PC-9 (cell line): ENCODE data around the gene NT5M. TPM values are rescaled to one million over a fixed set of nuclear protein-coding genes. Genes with fewer than 3 reads are reported as not detected.

ENCODE experiments used
- BruUV-seq: library from RNA; stranded (reverse); fragments of 400-500 nt; replicated peaks from 2 replicates; lab custom pipeline; 2021; lab: Mats Ljungman, UMichigan
- CTCF ChIA-PET: fragments of 300-600 bp; sonication (Branson Sonifier 250); formaldehyde crosslinking; loops from one replicate; lab custom pipeline; 2022; ENCODE audit warnings: antibody characterized with exemption; lab: Charles Lee
- POLR2A ChIA-PET: fragments of 300-600 bp; sonication (Branson Sonifier 250); formaldehyde crosslinking; loops from one replicate; lab custom pipeline; 2022; ENCODE audit warnings: antibody characterized with exemption; ENCODE audit not compliant: unreplicated experiment; lab: Charles Lee
- DNase-seq, 2 experiments: peaks; one replicate each; pipeline versions ENCODE4 v3.0.0 to v3.0.0-alpha.2; 2015 to 2022; ENCODE audit warnings: mixed read lengths in 1 of 2
- H2AFZ ChIP-seq: fragments of 200-600 bp; sonication (generic); 2 replicates; pipeline ENCODE4 v1.8.1; 2017; ENCODE audit warnings: antibody characterized with exemption
- H3F3A ChIP-seq: fragments of 200-600 bp; sonication (generic); 2 replicates; pipeline ENCODE4 v1.8.1; 2017; ENCODE audit warnings: antibody characterized with exemption, mild to moderate bottlenecking, low read depth; ENCODE audit not compliant: insufficient read depth
- H3K27ac ChIP-seq: fragments of 200-600 bp; sonication (generic); 2 replicates; pipeline ENCODE4 v1.6.1; 2016; ENCODE audit warnings: mixed run types
- H3K27me3 ChIP-seq: fragments of 200-600 bp; sonication (generic); 2 replicates; pipeline ENCODE4 v1.6.1; 2016; ENCODE audit warnings: low read depth, mixed run types; ENCODE audit not compliant: insufficient read depth
- H3K36me3 ChIP-seq: fragments of 200-600 bp; sonication (generic); 2 replicates; pipeline ENCODE4 v1.6.1; 2016; ENCODE audit warnings: low read depth, mixed run types
- H3K4me1 ChIP-seq: fragments of 200-600 bp; sonication (generic); replicated peaks from 2 replicates; pipeline ENCODE4 v1.6.1; 2016; ENCODE audit warnings: mixed run types; ENCODE audit not compliant: insufficient read depth
- H3K4me2 ChIP-seq: fragments of 200-600 bp; sonication (generic); 2 replicates; pipeline ENCODE4 v1.6.1; 2017; ENCODE audit warnings: mixed run types
- H3K4me3 ChIP-seq: fragments of 200-600 bp; sonication (generic); 2 replicates; pipeline ENCODE4 v1.6.1; 2016; ENCODE audit warnings: mixed run types
- H3K79me2 ChIP-seq: fragments of 200-600 bp; sonication (generic); 2 replicates; pipeline ENCODE4 v1.6.1; 2017; ENCODE audit warnings: low read depth, mixed run types
- H3K9me2 ChIP-seq: fragments of 200-600 bp; sonication (generic); 2 replicates; pipeline ENCODE4 v1.8.1; 2017; ENCODE audit warnings: mild to moderate bottlenecking; ENCODE audit not compliant: insufficient read depth
- H3K9me3 ChIP-seq: fragments of 200-600 bp; sonication (generic); 2 replicates; pipeline ENCODE4 v1.8.1; 2016; ENCODE audit warnings: low read depth; ENCODE audit not compliant: insufficient read depth
- H4K20me1 ChIP-seq: fragments of 200-600 bp; sonication (generic); 2 replicates; pipeline ENCODE4 v1.8.1; 2017; ENCODE audit not compliant: insufficient read depth
- EZH2 ChIP-seq: fragments of 200-600 bp; sonication (generic); IDR thresholded peaks from 2 replicates; pipeline ENCODE4 v1.8.0; 2017; ENCODE audit warnings: antibody characterized with exemption, low read depth
- intact Hi-C: fragments of 100-400 bp; cut with micrococcal nuclease; formaldehyde crosslinking; loops from one replicate; pipeline ENCODE4 v1.10.0; 2022; ENCODE audit not compliant: unreplicated experiment
- total RNA-seq: library from RNA; stranded (reverse); gene quantifications from 2 replicates; pipeline ENCODE4 v1.2.3, GENCODE V29; 2021
- TF ChIP-seq, protein P1 (sequence below): fragments of 200-600 bp; sonication (generic); conservative IDR thresholded peaks from 2 replicates; pipeline ENCODE4 v1.6.1; 2017; ENCODE audit warnings: mixed run types, antibody characterized with exemption, mild to moderate bottlenecking, moderate library complexity

NT5M gene
- total RNA-seq, 1 experiment from 2014 or later = 6.2 TPM

DNA sequence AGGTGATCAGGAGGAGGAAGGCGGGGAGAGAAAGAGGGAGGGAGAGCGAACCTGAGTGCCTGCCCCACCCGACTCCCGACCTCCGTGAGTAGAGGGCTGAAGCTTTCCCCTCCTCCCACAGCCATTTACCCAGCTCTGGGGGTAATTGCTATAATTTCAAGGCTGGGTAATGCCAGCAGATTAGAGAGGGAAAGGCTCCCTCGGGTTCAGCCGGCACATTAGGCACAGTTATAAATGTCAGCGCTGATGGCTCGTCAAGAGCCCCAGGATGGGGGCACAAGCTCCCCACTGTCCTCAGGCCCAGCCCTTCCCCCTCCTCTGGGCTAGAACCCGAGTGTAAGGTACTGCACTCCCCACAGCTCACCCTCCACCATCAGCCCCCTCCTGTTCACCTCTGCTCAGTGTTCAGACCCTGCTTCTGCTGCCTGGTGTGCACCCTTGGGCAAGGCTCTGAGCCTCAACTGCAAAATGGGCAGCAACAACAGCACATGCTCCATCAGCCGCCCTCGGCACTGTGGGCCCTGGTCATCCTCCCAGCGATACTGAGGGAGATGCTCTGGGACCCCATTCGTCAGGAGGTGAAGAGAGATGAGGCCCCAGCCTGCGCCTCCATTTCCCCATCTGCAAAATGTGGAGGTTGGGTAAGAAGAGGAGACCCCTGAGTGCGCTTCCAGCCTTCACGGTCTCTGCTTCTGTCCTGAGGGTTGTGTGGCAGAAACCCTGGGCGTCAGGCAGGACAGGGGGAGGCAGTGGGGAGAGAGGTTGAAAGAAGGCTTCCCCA is 77.2 kb downstream of the NT5M start:
- intact Hi-C loops = no loop called here
- Histone ChIP-seq H3K9me3 (no peaks in the 10 kb centered on the region), H3K4me2 (no peak overlapping the region), H3K4me1 (no peaks in the 10 kb centered on the region), H3F3A (no peaks in the 10 kb centered on the region), H2AFZ (no peak overlapping the region), H3K27me3 (peaks cover 56% of the 10 kb centered on the region), H4K20me1 (no peaks in the 10 kb centered on the region), H3K79me2 (no peaks in the 10 kb centered on the region), H3K27ac (no peak overlapping the region), H3K4me3 (no peak overlapping the region), H3K36me3 (no peaks in the 10 kb centered on the region), H3K9me2 (no peaks in the 10 kb centered on the region)
- TF ChIP-seq, protein P1, sequence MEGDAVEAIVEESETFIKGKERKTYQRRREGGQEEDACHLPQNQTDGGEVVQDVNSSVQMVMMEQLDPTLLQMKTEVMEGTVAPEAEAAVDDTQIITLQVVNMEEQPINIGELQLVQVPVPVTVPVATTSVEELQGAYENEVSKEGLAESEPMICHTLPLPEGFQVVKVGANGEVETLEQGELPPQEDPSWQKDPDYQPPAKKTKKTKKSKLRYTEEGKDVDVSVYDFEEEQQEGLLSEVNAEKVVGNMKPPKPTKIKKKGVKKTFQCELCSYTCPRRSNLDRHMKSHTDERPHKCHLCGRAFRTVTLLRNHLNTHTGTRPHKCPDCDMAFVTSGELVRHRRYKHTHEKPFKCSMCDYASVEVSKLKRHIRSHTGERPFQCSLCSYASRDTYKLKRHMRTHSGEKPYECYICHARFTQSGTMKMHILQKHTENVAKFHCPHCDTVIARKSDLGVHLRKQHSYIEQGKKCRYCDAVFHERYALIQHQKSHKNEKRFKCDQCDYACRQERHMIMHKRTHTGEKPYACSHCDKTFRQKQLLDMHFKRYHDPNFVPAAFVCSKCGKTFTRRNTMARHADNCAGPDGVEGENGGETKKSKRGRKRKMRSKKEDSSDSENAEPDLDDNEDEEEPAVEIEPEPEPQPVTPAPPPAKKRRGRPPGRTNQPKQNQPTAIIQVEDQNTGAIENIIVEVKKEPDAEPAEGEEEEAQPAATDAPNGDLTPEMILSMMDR = no peak
- TF ChIP-seq EZH2 = no peak
- POLR2A ChIA-PET = no interaction called here
- DNase-seq = peak in 1 of 2 experiments; percentile 17
- CTCF ChIA-PET = no interaction called here
- BruUV-seq = no TSS peak

DNA sequence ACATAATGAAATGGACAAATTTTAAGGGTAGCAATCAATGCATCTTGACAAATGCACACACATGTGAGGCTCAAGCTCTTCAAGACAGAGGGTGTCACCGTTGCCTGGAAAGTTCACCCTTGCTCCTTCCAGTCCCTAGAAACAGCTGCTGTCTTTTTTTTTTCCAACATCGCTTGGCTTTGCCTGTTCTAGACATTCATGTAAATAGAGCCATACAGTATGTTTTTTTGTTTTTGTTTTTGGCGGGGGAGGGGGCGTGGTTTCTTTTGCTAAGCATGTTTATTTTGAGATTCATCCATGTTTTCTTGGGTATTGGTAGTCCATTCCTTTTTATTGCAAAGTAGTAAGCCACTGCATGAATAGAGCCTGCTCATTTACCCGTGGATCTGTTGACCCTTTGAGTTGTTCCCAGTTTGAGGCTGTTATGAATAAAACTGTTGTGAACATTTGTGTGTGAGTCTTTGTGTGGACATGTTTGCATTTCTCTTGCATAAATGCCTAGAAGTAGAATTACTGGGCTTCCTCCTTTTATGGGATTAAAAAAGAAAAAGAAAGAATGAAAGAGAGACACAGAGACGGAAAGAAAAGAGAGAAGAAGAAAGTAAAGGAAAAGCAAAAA is 78.4 kb downstream of the NT5M start:
- TF ChIP-seq EZH2 = no peak
- TF ChIP-seq, protein P1 = no peak
- Histone ChIP-seq H3K9me2 (no peaks in the 10 kb centered on the region), H3K9me3 (no peaks in the 10 kb centered on the region), H3K27ac (no peak overlapping the region), H2AFZ (no peak overlapping the region), H3K4me1 (peaks cover 4% of the 10 kb centered on the region), H3F3A (peaks cover 2% of the 10 kb centered on the region; the same call in 1 of the 2 replicates), H3K27me3 (peaks cover 54% of the 10 kb centered on the region), H3K36me3 (no peaks in the 10 kb centered on the region), H4K20me1 (no peaks in the 10 kb centered on the region), H3K79me2 (no peaks in the 10 kb centered on the region), H3K4me3 (no peak overlapping the region), H3K4me2 (no peak overlapping the region)
- ChIA-PET POLR2A (no interaction called here), CTCF (no interaction called here)
- no peak for DNase-seq
- intact Hi-C loops = no loop called here
- no TSS peak for BruUV-seq

DNA sequence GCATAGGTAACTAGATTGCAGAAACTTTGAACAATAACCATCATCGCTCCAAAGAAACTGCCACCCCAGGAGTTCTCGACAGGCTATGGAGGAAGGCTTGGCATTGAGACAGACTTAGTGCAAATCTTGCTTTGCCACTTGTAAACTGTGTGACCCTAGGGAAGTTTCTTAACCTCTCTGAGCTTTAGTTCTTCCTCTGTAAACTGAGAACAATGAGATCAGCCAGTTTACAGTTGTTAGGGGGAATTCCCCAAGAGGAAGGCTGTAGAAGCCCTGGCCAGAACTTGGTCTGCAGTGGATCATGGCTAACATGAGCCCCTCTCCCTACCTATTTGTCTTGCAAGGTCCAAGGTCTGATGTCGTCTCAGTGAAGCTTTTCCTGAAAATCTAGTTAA is 78.9 kb downstream of the NT5M start:
- intact Hi-C loops = no loop called here
- Histone ChIP-seq H3K27me3 (peaks cover 49% of the 10 kb centered on the region), H3K9me3 (no peaks in the 10 kb centered on the region), H4K20me1 (no peaks in the 10 kb centered on the region), H3K4me3 (no peak overlapping the region), H3K9me2 (no peaks in the 10 kb centered on the region), H3K36me3 (no peaks in the 10 kb centered on the region), H3K4me2 (no peak overlapping the region), H3K27ac (no peak overlapping the region), H3K79me2 (no peaks in the 10 kb centered on the region), H2AFZ (no peak overlapping the region), H3K4me1 (peaks cover 9% of the 10 kb centered on the region), H3F3A (peaks cover 4% of the 10 kb centered on the region; the same call in 1 of the 2 replicates)
- ChIA-PET POLR2A (no interaction called here), CTCF (no interaction called here)
- no TSS peak for BruUV-seq
- no peak for TF ChIP-seq EZH2
- DNase-seq = no peak
